ENCODE data around the gene ZBTB25.
"Not testable (repeated sequence)": the region's sequence is repeated elsewhere in the genome, so short reads cannot be mapped to it uniquely, and the experiment has no call there.

Gene ZBTB25, protein sequence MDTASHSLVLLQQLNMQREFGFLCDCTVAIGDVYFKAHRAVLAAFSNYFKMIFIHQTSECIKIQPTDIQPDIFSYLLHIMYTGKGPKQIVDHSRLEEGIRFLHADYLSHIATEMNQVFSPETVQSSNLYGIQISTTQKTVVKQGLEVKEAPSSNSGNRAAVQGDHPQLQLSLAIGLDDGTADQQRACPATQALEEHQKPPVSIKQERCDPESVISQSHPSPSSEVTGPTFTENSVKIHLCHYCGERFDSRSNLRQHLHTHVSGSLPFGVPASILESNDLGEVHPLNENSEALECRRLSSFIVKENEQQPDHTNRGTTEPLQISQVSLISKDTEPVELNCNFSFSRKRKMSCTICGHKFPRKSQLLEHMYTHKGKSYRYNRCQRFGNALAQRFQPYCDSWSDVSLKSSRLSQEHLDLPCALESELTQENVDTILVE

DNA sequence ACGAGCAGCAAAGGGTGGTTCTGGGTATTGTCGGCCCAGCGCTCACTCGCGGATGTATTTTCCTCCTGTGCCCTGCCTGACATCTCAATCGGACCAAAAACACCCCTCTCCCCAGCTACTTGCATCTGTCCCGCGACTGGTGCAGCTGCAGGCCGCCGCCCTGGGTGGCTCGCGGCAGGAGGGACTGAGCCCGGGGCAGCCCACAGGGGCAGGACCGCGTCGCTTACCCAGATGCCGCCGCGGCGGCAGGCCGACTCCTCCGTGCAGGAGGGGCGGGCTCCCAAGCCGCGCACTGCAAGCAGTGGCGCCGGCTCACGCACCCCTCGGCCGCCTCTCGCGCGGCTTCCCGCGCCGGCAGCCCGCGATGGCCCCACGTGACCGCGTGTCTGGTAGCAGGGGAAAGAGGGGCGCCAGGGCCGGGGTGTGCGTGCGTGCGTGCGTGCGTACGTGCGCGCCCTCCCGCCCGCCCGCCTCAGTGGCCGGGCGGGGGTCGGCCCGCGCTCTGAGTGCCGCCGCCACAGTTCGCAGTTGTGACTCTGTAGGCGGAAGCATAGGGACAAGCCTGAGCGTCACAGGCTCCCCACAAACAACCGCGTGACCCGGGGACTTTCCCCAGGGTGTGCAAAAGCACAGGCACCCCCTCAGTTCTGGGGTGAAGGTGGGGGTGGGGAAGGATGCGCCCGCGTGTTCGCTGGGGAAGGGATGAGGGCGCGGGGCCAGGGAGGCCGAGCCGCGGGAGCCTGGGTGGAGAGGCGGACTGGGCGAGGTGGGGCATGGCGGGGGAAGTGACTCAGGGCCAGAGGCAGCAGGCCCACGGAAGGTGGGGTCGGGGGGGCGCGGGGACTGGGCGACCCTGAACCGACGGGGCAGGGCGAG lies at the start of gene ZBTB25:
Gene ZBTB25 (minus strand): TSS at position 405 of the 876 bp plus-strand sequence. CDS start 13,305 bp downstream, outside the sequence.
- DNase-seq: peak; percentile 87 to 98 (median 96)

DNA sequence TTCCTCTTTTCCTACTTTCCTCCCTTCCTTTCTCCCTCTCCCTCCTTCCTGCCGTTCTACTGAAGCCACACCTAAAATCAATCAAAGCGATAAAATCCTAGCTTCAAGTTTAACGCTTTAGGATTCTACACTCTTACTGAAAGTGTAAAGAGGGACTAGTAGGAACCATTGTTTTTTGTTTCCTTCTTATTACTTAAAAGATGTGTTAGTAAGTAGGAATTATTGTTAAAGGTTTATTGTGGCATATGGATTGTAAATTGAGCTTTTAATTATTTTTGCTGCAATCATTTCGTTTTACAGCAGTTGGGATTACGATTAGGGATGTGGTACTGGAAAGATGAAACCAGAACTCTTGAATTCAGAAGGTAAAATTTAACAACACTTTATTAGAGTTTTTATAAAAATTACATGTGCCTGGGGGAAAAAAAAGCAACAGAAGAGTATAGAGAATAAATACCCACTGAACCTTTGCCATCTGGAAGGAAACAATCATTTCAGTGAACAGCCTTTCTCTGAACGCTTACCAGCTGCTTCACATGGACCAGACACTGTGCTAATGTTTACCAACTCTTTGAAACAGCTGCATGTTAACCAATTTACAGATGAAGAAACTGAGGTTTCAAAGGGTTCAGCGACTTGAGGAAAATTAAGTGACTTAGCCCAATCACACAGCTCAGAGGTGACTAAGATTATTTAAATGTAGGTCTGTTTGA lies 47.1 kb upstream of the ZBTB25 start:
- DNase-seq: no peak

DNA sequence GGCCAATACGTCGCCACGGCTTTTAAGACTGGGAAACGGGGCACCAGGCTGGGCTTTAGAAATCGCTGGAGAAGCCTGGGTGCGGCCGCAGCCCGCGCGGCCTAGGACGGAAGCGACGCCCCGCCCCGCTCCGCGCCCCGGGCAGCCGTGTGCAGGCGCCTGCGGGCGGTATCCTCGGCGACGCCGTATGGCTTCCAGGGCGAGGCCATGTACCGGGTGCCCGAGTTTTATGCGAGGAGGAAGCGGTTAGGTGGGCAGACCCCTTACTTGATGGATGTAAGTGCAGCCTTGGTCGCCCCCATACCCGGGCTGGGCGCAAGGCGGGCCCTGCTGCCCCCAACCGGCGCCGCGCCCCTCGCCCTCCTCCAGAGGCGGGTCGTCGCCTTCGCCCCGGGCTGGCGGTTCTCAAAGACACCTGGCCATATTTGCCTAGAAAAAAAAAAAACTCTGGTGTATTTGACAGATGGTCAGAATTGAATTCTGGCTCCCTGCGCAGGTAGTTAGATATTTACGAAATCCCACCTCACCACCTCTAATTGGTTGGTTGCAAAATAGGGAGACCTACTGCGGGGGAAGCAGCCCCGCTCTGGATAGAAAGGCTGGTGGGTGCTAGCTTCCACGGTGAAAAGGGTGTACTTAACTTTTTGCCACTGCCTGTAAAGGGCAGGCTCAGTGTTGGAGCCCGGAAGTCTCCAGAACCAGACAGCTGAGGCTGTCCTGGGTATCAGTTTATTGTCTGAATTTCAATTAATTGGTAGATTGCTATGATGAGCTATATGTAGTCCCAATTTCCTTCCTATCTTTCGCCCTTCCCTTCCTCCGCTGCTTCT lies 46.4 kb upstream of the ZBTB25 start, which contains the start of gene PPP1R36:
Gene PPP1R36 (plus strand): TSS at position 171 of the 830 bp plus-strand sequence. CDS start 37 bp downstream, at position 208.
- DNase-seq: peak in 1 of 4 experiments; percentile 30

DNA sequence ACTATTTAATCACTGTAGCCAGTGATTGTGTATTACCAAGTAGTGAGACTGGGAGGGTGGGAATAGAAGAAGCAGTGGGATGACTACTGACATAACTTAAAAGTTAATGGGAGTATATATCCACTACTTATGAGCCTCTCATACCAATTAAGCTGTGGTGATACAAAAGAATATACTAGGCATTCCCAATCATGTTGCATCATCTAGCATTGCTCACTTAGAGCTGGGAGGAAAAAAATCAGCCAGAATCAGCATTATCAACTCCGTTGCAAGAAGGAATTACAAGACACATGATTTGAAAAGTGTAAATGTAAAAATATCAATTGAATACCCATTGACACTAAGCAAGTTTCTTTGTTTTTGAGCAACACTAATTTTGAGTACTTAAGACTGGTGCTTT lies 45.4 kb upstream of the ZBTB25 start:
- DNase-seq: no peak

DNA sequence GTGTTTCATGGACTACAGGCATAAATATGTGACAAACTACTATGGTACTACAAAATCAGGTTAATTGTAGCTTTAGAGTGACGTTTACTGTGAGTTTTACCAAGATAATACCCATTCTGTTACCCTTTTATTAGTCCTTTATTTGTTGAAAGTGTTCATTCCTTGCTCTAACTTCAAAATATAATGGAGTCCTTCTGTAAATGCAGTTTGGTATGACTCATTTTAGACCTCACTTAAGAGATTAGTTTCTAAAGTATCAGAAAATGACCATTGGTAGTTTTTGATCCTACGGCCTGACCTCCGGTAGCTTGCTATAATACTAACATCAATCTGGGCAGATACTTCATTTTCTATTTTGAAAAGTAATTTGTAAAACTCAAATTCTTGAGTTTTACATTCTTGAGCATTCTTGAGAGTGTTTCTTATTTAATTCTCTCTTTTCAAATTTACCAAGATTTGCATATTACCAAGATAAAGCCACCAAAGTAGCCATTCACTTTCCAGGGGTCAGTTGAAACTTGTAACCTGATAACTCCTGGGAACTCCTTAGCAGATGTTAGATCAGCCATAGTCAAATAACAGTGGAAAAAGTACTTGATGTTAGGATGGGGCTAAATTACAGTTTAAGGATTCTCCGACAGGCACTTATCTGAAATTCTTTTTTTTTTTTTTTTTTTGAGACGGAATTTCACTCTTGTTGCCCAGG lies 41.1 kb upstream of the ZBTB25 start:
- no peak for DNase-seq

DNA sequence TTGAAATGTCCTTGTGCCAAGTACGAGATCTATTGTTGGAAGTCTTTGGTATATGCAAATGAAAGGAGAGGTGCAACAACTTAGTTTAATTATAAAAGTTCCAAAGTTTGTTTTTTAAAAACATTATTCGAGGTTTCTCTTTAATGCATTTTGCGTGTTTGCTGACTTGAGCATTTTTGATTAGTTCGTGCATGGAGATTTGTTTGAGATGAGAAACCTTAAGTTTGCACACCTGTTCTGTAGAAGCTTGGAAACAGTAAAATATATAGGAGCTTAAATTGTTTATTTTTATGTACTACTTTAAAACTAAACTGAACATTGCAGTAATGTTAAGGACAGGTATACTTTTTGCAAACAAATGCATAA lies 39.2 kb upstream of the ZBTB25 start:
- DNase-seq: no peak

DNA sequence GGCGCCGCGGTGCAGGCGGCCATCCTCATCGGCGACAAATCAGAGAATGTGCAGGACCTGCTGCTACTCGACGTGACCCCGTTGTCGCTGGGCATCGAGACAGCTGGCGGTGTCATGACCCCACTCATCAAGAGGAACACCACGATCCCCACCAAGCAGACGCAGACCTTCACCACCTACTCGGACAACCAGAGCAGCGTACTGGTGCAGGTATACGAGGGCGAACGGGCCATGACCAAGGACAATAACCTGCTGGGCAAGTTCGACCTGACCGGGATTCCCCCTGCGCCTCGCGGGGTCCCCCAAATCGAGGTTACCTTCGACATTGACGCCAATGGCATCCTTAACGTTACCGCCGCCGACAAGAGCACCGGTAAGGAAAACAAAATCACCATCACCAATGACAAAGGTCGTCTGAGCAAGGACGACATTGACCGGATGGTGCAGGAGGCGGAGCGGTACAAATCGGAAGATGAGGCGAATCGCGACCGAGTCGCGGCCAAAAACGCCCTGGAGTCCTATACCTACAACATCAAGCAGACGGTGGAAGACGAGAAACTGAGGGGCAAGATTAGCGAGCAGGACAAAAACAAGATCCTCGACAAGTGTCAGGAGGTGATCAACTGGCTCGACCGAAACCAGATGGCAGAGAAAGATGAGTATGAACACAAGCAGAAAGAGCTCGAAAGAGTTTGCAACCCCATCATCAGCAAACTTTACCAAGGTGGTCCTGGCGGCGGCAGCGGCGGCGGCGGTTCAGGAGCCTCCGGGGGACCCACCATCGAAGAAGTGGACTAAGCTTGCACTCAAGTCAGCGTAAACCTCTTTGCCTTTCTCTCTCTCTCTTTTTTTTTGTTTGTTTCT lies 38.6 kb upstream of the ZBTB25 start:
- DNase-seq: no peak

DNA sequence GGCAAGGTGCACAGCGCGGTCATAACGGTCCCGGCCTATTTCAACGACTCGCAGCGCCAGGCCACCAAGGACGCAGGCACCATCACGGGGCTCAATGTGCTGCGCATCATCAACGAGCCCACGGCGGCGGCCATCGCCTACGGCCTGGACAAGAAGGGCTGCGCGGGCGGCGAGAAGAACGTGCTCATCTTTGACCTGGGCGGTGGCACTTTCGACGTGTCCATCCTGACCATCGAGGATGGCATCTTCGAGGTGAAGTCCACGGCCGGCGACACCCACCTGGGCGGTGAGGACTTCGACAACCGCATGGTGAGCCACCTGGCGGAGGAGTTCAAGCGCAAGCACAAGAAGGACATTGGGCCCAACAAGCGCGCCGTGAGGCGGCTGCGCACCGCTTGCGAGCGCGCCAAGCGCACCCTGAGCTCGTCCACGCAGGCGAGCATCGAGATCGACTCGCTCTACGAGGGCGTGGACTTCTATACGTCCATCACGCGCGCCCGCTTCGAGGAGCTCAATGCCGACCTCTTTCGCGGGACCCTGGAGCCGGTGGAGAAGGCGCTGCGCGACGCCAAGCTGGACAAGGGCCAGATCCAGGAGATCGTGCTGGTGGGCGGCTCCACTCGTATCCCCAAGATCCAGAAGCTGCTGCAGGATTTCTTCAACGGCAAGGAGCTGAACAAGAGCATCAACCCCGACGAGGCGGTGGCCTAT lies 37.8 kb upstream of the ZBTB25 start:
- DNase-seq: no peak

DNA sequence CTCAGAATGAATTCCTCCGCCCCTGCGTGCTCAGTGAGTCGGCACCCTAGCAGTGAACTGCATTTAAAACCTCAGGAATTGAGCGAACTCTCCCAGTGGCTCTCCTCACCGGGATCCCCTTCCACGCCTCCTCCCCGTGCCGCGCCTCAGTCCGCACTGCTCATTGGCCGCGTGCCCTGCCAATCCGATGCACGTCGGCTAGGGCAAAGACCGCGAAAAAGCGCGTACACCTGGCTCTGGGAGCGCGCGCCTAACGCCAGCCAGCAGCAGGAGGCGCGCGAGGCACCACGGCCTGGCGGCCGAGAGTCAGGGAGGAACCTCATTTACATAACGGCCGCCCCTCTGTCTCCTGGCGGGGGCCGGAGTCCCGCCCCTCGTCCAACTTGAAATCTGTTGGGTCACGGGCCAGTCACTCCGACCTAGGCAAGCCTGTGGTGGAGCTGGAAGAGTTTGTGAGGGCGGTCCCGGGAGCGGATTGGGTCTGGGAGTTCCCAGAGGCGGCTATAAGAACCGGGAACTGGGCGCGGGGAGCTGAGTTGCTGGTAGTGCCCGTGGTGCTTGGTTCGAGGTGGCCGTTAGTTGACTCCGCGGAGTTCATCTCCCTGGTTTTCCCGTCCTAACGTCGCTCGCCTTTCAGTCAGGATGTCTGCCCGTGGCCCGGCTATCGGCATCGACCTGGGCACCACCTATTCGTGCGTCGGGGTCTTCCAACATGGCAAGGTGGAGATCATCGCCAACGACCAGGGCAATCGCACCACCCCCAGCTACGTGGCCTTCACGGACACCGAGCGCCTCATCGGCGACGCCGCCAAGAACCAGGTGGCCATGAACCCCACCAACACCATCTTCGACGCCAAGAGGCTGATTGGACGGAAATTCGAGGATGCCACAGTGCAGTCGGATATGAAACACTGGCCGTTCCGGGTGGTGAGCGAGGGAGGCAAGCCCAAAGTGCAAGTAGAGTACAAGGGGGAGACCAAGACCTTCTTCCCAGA lies 36.9 kb upstream of the ZBTB25 start, which contains the start of gene HSPA2:
Gene HSPA2 (plus strand): TSS at position 534 of the 995 bp plus-strand sequence. CDS start 109 bp downstream, at position 643.
- DNase-seq: peak; percentile 85 to 96 (median 90)

DNA sequence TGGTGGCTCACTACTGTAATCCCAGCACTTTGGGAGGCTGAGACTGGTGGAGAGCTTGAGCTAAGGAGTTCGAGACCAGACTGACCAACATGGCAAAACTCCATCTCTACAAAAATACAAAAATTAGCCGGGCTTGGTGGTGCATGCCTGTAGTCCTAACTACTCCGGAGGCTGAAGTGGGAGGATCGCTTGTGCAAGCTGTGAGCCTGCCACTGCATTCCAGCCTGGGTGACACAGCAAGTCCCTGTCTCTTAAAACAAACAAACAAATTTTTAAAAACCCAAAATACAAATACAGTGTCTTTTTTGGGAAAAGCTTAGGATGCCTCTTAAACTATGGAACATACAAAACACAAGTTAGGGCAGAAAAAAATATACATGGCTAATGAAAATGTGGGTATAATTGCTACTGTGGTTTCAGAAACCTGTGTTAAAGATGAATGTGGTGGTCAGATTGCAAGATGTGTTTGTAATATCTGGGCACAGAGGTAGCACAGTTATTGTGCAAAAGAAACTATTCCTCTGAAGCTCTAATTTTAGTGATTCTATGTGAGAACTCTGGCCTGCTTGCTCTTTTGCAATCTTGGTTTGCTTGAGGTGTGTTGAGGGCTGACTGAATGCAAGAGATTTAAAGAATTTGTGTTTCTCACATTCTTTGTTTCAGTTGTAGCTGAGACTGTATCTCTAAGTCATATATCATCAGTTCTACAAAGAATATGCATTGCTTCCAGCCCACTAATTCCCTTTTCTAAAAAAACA lies 33.0 kb upstream of the ZBTB25 start:
- no peak for DNase-seq

DNA sequence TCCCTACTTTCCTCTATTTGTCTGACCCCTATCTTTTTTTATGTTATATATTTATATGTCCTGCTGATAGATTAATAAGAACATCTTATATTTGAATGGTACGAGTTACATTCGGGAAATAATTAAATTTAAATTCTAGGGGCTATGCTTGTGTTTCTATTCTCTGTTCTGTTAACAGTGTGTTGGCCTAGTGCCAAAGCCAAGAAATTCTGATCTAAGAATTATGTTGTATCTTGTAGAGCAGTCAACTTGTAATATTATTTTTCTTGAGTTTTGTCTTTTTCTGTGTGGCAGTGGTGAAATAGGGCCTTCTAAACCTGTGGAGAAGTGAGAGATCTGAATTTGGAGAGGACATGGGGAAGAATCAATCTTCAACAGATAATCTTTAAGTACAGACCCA lies 27.9 kb upstream of the ZBTB25 start:
- DNase-seq: no peak

DNA sequence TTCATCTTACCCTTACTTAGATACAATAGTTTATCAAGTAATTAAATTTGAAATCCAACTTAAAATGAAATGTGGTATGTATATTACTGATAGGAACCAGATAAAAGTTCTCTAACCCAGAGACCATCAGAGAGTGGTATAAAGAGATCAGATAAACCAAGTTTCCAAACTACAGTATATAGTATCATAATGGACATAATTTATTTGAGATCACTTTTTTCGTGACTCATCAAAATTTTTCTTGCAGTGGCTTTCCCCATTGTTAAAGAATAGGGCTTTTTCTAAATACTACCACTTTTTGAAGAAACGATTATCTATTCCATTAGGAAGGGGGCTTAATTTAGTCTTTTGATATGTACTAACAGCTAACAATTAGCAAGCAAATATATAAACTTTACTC lies 21.7 kb upstream of the ZBTB25 start:
- no peak for DNase-seq

DNA sequence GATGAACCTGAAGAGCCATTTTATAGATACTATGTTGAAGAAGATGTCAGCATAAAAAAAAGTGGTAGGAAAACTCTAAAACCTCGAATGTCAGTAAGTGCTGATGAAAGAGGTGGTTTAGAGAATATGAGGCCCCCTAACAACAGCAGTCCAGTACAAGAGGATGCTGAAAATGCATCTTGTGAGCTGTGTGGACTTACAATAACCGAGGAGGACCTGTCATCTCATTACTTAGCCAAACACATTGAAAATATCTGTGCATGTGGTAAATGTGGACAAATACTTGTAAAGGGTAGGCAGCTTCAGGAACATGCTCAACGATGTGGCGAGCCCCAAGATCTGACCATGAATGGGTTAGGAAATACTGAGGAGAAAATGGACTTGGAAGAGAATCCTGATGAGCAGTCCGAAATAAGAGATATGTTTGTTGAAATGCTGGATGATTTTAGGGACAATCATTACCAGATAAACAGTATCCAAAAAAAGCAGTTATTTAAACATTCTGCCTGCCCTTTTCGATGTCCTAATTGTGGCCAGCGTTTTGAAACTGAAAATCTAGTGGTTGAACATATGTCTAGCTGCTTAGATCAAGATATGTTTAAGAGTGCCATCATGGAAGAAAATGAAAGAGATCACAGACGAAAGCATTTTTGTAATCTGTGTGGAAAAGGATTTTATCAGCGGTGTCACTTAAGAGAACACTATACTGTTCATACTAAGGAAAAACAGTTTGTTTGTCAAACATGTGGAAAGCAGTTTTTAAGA lies 19.1 kb upstream of the ZBTB25 start:
- no peak for DNase-seq

DNA sequence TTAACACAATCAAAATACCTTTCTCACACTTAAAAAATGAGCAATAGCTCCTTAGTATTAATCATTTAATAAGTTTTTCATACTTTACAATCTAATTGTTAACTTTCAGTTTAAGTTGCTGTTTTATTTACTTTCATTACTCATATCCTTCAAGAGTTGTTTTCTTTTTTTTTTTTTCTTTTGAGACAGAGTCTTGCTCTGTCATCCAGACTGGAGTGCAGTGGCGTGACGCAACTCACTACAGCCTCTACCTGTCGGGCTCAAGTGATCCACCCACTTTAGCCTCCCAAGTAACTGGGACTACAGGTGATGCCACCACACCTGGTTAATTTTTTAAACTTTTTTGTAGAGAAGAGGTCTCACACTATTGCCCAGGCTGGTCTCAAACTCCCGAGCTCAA lies 17.1 kb upstream of the ZBTB25 start:
- DNase-seq: no peak

DNA sequence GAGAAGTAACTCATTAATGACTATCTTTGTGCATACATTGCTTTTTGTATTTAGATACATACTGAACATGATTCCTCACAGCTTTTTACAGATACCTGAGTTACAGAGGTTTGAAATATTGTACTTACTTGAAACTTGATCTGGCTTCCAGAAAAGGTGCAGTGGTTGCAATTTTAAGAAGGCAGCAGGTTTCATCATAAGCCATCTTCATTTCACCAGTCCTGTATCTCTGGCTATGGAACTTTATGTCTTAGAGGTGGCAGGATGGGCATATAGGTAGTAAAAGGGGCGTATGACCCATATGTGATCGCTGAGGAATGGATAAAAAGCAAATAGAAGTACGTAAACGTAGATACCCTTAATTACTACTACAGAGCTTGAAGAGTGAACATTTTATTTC lies 14.6 kb upstream of the ZBTB25 start:
- no peak for DNase-seq

DNA sequence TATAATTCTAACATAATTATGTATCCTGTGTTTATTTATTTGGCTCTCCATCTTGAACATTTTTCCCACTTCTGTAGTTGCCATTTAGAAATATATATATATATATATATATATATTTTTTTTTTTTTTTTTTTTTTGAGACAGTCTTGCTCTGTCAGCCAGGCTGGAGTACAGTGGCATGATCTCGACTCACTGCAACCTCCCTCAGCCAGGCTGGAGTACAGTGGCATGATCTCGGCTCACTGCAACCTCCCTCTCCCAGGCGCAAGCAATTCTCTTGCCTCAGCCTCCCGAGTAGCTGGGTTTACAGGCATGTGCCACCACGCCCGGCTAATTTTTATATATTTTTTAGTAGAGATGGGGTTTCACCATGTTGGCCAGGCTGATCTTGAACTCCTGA lies 14.0 kb upstream of the ZBTB25 start:
- not testable (repeated sequence) for DNase-seq

DNA sequence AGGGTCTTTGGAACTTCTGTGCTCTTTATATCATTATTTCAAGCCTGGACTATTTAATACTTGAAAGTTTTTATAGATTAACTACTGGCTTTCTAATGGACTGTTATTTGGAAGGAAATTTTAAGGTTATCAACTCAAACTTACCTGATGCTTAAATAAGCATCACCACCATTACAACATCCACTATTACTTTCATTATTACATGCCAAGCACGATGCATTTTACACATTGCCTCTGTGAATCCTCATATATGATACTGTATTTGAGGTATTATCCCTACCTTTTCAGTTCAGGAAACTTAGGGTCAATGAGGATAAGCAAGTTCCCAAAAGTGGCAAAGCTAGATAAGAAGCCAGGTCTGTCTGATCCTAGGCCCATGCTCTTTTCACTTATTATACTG lies 13.3 kb upstream of the ZBTB25 start:
- no peak for DNase-seq

Measured in activated CD4-positive, CD25-positive, alpha-beta regulatory T cell (primary cell).